ENCODE results near the gene NYNRIN.

Gene NYNRIN

GRCh38 chr14:24360281-24360680, 38.5 kb upstream of the NYNRIN start:
- TF ChIP-seq CTCF (IDR thresholded peaks at IDR 0.05; ENCODE audit: low read depth, low read length), result no peak
- no peak overlapping the region for H3K4me3 ChIP-seq (ENCODE audit: low read depth, low read length)

- TF ChIP-seq CTCF (IDR thresholded peaks at IDR 0.05; ENCODE audit: low read depth, low read length), result no peak
Measured at GRCh38 chr14:24361326-24361725, 37.5 kb upstream of the NYNRIN start.

GRCh38 chr14:24362241-24362960, 36.4 kb upstream of the NYNRIN start:
- no peak for TF ChIP-seq CTCF (IDR thresholded peaks at IDR 0.05; ENCODE audit: low read depth, low read length)
- H3K4me3 ChIP-seq (ENCODE audit: low read depth, low read length), result no peak overlapping the region

More at GRCh38 chr14:24361326-24361725, 37.5 kb upstream of the NYNRIN start:
- H3K4me3 ChIP-seq (ENCODE audit: low read depth, low read length), result no peak overlapping the region

- H3K4me3 ChIP-seq (ENCODE audit: low read depth, low read length), result no peak overlapping the region
- TF ChIP-seq CTCF (IDR thresholded peaks at IDR 0.05; ENCODE audit: low read depth, low read length), result no peak
Measured at GRCh38 chr14:24363401-24363800, 35.4 kb upstream of the NYNRIN start.

- TF ChIP-seq CTCF (IDR thresholded peaks at IDR 0.05; ENCODE audit: low read depth, low read length), result no peak
Measured at GRCh38 chr14:24364841-24365240, 34.0 kb upstream of the NYNRIN start.

GRCh38 chr14:24365600-24366412, 33.0 kb upstream of the NYNRIN start:
- peak; percentile 86 for TF ChIP-seq CTCF (IDR thresholded peaks at IDR 0.05; ENCODE audit: low read depth, low read length)
- peak overlapping the region; percentile 51 for H3K4me3 ChIP-seq (ENCODE audit: low read depth, low read length)

More at GRCh38 chr14:24364841-24365240, 34.0 kb upstream of the NYNRIN start:
- no peak overlapping the region for H3K4me3 ChIP-seq (ENCODE audit: low read depth, low read length)

GRCh38 chr14:24366413-24366720, 32.4 kb upstream of the NYNRIN start:
- H3K4me3 ChIP-seq (ENCODE audit: low read depth, low read length), result peak overlapping the region; percentile 51
- no peak for TF ChIP-seq CTCF (IDR thresholded peaks at IDR 0.05; ENCODE audit: low read depth, low read length)
